Fibroblast of lung (primary cell): ENCODE measurements around the gene IRF4. TPM values are rescaled to one million over a fixed set of nuclear protein-coding genes. Genes with fewer than 3 reads are reported as not detected.

Source experiments
- DNase-seq, 2 donors: peaks; one replicate each; pipeline versions ENCODE4 v3.0.0 to v3.0.0-alpha.2; 2010; ENCODE audit warnings: low read depth in 2 of 2
- H2AFZ ChIP-seq: 2 replicates; pipeline ENCODE4 v1.5.1; 2012; ENCODE audit warnings: low read length, control low read depth, inconsistent platforms
- H3K27ac ChIP-seq: 2 replicates; pipeline ENCODE4 v1.5.1; 2011; ENCODE audit warnings: low read length, control low read depth; ENCODE audit not compliant: insufficient read depth
- H3K27me3 ChIP-seq: 2 replicates; pipeline ENCODE4 v1.5.1; 2011; ENCODE audit warnings: mild to moderate bottlenecking, low read length; ENCODE audit not compliant: control insufficient read depth, insufficient read depth
- H3K36me3 ChIP-seq: 2 replicates; pipeline ENCODE4 v1.5.1; 2011; ENCODE audit warnings: low read length; ENCODE audit not compliant: control insufficient read depth, insufficient read depth
- H3K4me1 ChIP-seq: 2 replicates; pipeline ENCODE4 v1.5.1; 2011; ENCODE audit warnings: low read length; ENCODE audit not compliant: control insufficient read depth, insufficient read depth; ENCODE audit errors: extremely low read depth
- H3K4me2 ChIP-seq: 2 replicates; pipeline ENCODE4 v1.5.1; 2011; ENCODE audit warnings: low read length, control low read depth; ENCODE audit not compliant: insufficient read depth; ENCODE audit errors: extremely low read depth
- H3K4me3 ChIP-seq, 4 experiments: fragments of 200-600 bp in 1 of 4; sonication (generic) in 1 of 4; replicated peaks in 1 of 4; 2 replicates each; pipeline ENCODE4 v1.5.1; 2011 to 2016; ENCODE audit warnings: low read length in 4 of 4, low read depth in 3 of 4, mild to moderate bottlenecking in 3 of 4, control low read depth in 2 of 4, inconsistent platforms in 1 of 4, mixed read lengths in 1 of 4; ENCODE audit not compliant: insufficient read depth in 1 of 4; ENCODE audit errors: control extremely low read depth in 1 of 4
- H3K79me2 ChIP-seq: 2 replicates; pipeline ENCODE4 v1.5.1; 2012; ENCODE audit warnings: mild to moderate bottlenecking, low read length, inconsistent platforms; ENCODE audit not compliant: control insufficient read depth, insufficient read depth
- H3K9ac ChIP-seq: 2 replicates; pipeline ENCODE4 v1.5.1; 2011; ENCODE audit warnings: mild to moderate bottlenecking, low read length, control low read depth; ENCODE audit not compliant: insufficient read depth
- H3K9me3 ChIP-seq: 2 replicates; pipeline ENCODE4 v1.5.1; 2012; ENCODE audit warnings: low read depth, low read length; ENCODE audit not compliant: control insufficient read depth, insufficient read depth
- H4K20me1 ChIP-seq: 2 replicates; pipeline ENCODE4 v1.5.1; 2011; ENCODE audit warnings: low read length; ENCODE audit not compliant: control insufficient read depth, insufficient read depth; ENCODE audit errors: extremely low read depth
- CTCF ChIP-seq, 2 donors: IDR thresholded peaks in 1 of 2; conservative IDR thresholded peaks in 1 of 2; 1 replicate in 1 of 2; 2 replicates in 1 of 2; pipeline ENCODE4 v1.5.1; 2011 to 2012; ENCODE audit warnings: low read length in 2 of 2, control low read depth in 1 of 2, inconsistent platforms in 1 of 2, low read depth in 1 of 2, mild to moderate bottlenecking in 1 of 2
- EZH2 ChIP-seq: IDR thresholded peaks from 2 replicates; pipeline ENCODE4 v1.5.1; 2012; ENCODE audit warnings: low read length, control low read depth, mild to moderate bottlenecking; ENCODE audit errors: missing control alignments
- polyA plus RNA-seq, 2 donors: library from polyadenylated mRNA; depleted of rRNA in 1 of 2; stranded (reverse) in 1 of 2; unstranded in 1 of 2; fragments of >200 nt; gene quantifications; 2 replicates each; pipeline ENCODE4 v1.2.1, GENCODE V29; 2011 to 2012; ENCODE audit warnings: missing spikeins in 1 of 2
- total RNA-seq: library from RNA; depleted of rRNA; stranded (reverse); fragments of >200 nt; gene quantifications from 2 replicates; pipeline ENCODE4 v1.2.1, GENCODE V29; 2014

The IRF4 gene
- total and polyA plus RNA-seq, 2 donors (not counting 1 experiment from before 2014, with no cell fraction given): under 0.01 to 0.01 TPM

- H4K20me1 ChIP-seq: no peaks in the 10 kb centered on the region
- no peak overlapping the region for H3K9ac ChIP-seq
- no peaks in the 10 kb centered on the region for H3K4me1 ChIP-seq
- no peaks in the 10 kb centered on the region for H3K79me2 ChIP-seq
- TF ChIP-seq EZH2 (no peak), CTCF (conservative IDR thresholded peaks at IDR 0.05 in 1 of 2, IDR thresholded peaks at IDR 0.05 in 1 of 2; ENCODE audit: low read depth in 1 of 2, low read length in 2 of 2) (no peak)
- no peak overlapping the region for H3K4me2 ChIP-seq
- no peaks in the 10 kb centered on the region for H3K27me3 ChIP-seq
- no peak for DNase-seq
- H3K36me3 ChIP-seq: no peaks in the 10 kb centered on the region
- no peaks in the 10 kb centered on the region for H3K9me3 ChIP-seq
- H3K27ac ChIP-seq: no peak overlapping the region
- no peak overlapping the region for H2AFZ ChIP-seq
- H3K4me3 ChIP-seq: no peak overlapping the region
Observed at GRCh38 chr6:403659-404655, 12.4 kb downstream of the IRF4 start.

GRCh38 chr6:404685-405423 lies 13.3 kb downstream of the IRF4 start:
- H3K36me3 ChIP-seq: no peaks in the 10 kb centered on the region
- H3K4me3 ChIP-seq: no peak overlapping the region
- H3K27me3 ChIP-seq: no peaks in the 10 kb centered on the region
- TF ChIP-seq EZH2 (no peak), CTCF (conservative IDR thresholded peaks at IDR 0.05 in 1 of 2, IDR thresholded peaks at IDR 0.05 in 1 of 2; ENCODE audit: low read depth in 1 of 2, low read length in 2 of 2) (no peak)
- no peak overlapping the region for H3K27ac ChIP-seq
- no peaks in the 10 kb centered on the region for H4K20me1 ChIP-seq
- no peak for DNase-seq
- H3K9me3 ChIP-seq: no peaks in the 10 kb centered on the region
- H3K9ac ChIP-seq: no peak overlapping the region
- H2AFZ ChIP-seq: no peak overlapping the region
- no peaks in the 10 kb centered on the region for H3K79me2 ChIP-seq
- no peaks in the 10 kb centered on the region for H3K4me1 ChIP-seq
- H3K4me2 ChIP-seq: no peak overlapping the region

GRCh38 chr6:408148-408547 lies 16.6 kb downstream of the IRF4 start:
- TF ChIP-seq CTCF (conservative IDR thresholded peaks at IDR 0.05 in 1 of 2, IDR thresholded peaks at IDR 0.05 in 1 of 2; ENCODE audit: low read depth in 1 of 2, low read length in 2 of 2): no peak
- TF ChIP-seq EZH2: no peak
- H3K4me2 ChIP-seq: no peak overlapping the region
- no peak for DNase-seq
- H4K20me1 ChIP-seq: no peaks in the 10 kb centered on the region
- no peaks in the 10 kb centered on the region for H3K4me1 ChIP-seq
- no peak overlapping the region for H3K27ac ChIP-seq
- no peak overlapping the region for H3K9ac ChIP-seq
- H3K9me3 ChIP-seq: no peaks in the 10 kb centered on the region
- H3K4me3 ChIP-seq: no peak overlapping the region
- H2AFZ ChIP-seq: no peak overlapping the region
- no peaks in the 10 kb centered on the region for H3K27me3 ChIP-seq
- H3K36me3 ChIP-seq: no peaks in the 10 kb centered on the region
- no peaks in the 10 kb centered on the region for H3K79me2 ChIP-seq
